Fibroblast of skin of scalp (primary cell): ENCODE measurements around the gene TBL1X.
"Not testable (repeated sequence)": the region's sequence is repeated elsewhere in the genome, so short reads cannot be mapped to it uniquely, and the experiment has no call there.

Experiments
- DNase-seq: peaks from one replicate; pipeline ENCODE4 v3.0.0-alpha.2; 2013

Gene TBL1X

GRCh38 chrX:9459186-9459748 is 5.6 kb upstream of the TBL1X start:
- DNase-seq = no peak

- DNase-seq = no peak
These were observed 3.8 kb upstream of the TBL1X start for GRCh38 chrX:9461087-9461486.

- no peak for DNase-seq
These were observed 2.4 kb upstream of the TBL1X start for GRCh38 chrX:9462456-9462855.

- DNase-seq = peak; percentile 1
These were observed 694 bp downstream of the TBL1X start for GRCh38 chrX:9465380-9466123.

GRCh38 chrX:9466124-9466495 is 1.3 kb downstream of the TBL1X start:
- peak; percentile 21 for DNase-seq

- no peak for DNase-seq
These were observed 1.9 kb downstream of the TBL1X start for GRCh38 chrX:9466736-9467135.

- DNase-seq = no peak
These were observed 2.3 kb downstream of the TBL1X start for GRCh38 chrX:9467146-9467545.

GRCh38 chrX:9467751-9468150 is 2.9 kb downstream of the TBL1X start:
- DNase-seq = no peak

GRCh38 chrX:9471571-9471985 is 6.7 kb downstream of the TBL1X start:
- DNase-seq = peak; percentile 28

GRCh38 chrX:9473708-9474107 is 8.8 kb downstream of the TBL1X start:
- no peak for DNase-seq

GRCh38 chrX:9475417-9475816 is 10.6 kb downstream of the TBL1X start:
- not testable (repeated sequence) for DNase-seq

GRCh38 chrX:9475984-9476383 is 11.1 kb downstream of the TBL1X start:
- DNase-seq = no peak

- DNase-seq = no peak
These were observed 12.1 kb downstream of the TBL1X start for GRCh38 chrX:9476810-9477575.

GRCh38 chrX:9482408-9482807 is 17.6 kb downstream of the TBL1X start:
- no peak for DNase-seq

GRCh38 chrX:9482837-9483236 is 18.0 kb downstream of the TBL1X start:
- DNase-seq = no peak

- DNase-seq = no peak
These were observed 18.5 kb downstream of the TBL1X start for GRCh38 chrX:9483376-9483775.

GRCh38 chrX:9486786-9487387 is 22.0 kb downstream of the TBL1X start:
- no peak for DNase-seq

- DNase-seq = no peak
These were observed 23.7 kb downstream of the TBL1X start for GRCh38 chrX:9488586-9488985.

GRCh38 chrX:9489234-9489633 is 24.4 kb downstream of the TBL1X start:
- no peak for DNase-seq

GRCh38 chrX:9492901-9493300 is 28.0 kb downstream of the TBL1X start:
- no peak for DNase-seq

GRCh38 chrX:9493936-9494335 is 29.1 kb downstream of the TBL1X start:
- peak; percentile 25 for DNase-seq

- DNase-seq = peak; percentile 7
These were observed 29.9 kb downstream of the TBL1X start for GRCh38 chrX:9494771-9495170.

GRCh38 chrX:9495496-9495895 is 30.6 kb downstream of the TBL1X start:
- DNase-seq = no peak
